ENCODE measurements around the gene ATF7.

GRCh38 chr12:53479331-53479730, 146.9 kb downstream of the ATF7 start:
- no peak for TF ChIP-seq CTCF (IDR thresholded peaks at IDR 0.05)
- TF ChIP-seq EZH2 (IDR thresholded peaks at IDR 0.05; ENCODE audit: borderline replicate concordance, insufficient read depth, low read depth, low read length, poor library complexity, severe bottlenecking), result no peak

All from B cell (primary cell).